SK-N-SH treated with all-trans-retinoic acid at 6 μM for 48 hours (cell line): ENCODE measurements around the gene NDUFS8.

Experiments
- ARNTL ChIP-seq: fragments of 450-650 bp; formaldehyde crosslinking; IDR thresholded peaks from 2 replicates; pipeline ENCODE4 v1.5.0; 2020; ENCODE audit warnings: low read depth, mild to moderate bottlenecking, moderate library complexity, borderline replicate concordance
- BACH2 ChIP-seq: fragments of 250-450 bp; sonication (Bioruptor Pico); IDR thresholded peaks from 2 replicates; pipeline ENCODE4 v1.9.0; 2021; ENCODE audit warnings: mild to moderate bottlenecking, borderline replicate concordance
- CSDC2 ChIP-seq: fragments of 250-450 bp; sonication (Bioruptor Pico); IDR thresholded peaks from 2 replicates; pipeline ENCODE4 v1.5.0; 2020; ENCODE audit warnings: mild to moderate bottlenecking, moderate library complexity
- GLIS3 ChIP-seq: fragments of 250-450 bp; sonication (Bioruptor Pico); IDR thresholded peaks from 2 replicates; pipeline ENCODE4 v1.5.0; 2020; ENCODE audit warnings: mild to moderate bottlenecking, moderate library complexity
- ISL1 ChIP-seq: fragments of 250-450 bp; sonication (Bioruptor Pico); IDR thresholded peaks from 2 replicates; pipeline ENCODE4 v2.1.2; 2022; ENCODE audit warnings: mild to moderate bottlenecking, moderate library complexity
- RARB ChIP-seq: fragments of 250-450 bp; sonication (Bioruptor Pico); IDR thresholded peaks from 2 replicates; pipeline ENCODE4 v1.8.0; 2021; ENCODE audit warnings: mild to moderate bottlenecking, moderate library complexity
- TOX ChIP-seq: fragments of 250-450 bp; sonication (Bioruptor Pico); IDR thresholded peaks from 2 replicates; pipeline ENCODE4 v1.8.0; 2021; ENCODE audit warnings: mild to moderate bottlenecking, moderate library complexity, borderline replicate concordance
- ZNF565 ChIP-seq: fragments of 450-650 bp; formaldehyde crosslinking; conservative IDR thresholded peaks from 2 replicates; pipeline ENCODE4 v1.5.0; 2020; ENCODE audit warnings: low read depth, mild to moderate bottlenecking, moderate library complexity
- TF ChIP-seq, protein P1 (sequence below): fragments of 250-450 bp; sonication (Bioruptor Pico); IDR thresholded peaks from 2 replicates; pipeline ENCODE4 v1.8.0; 2020; ENCODE audit warnings: mild to moderate bottlenecking, moderate library complexity, borderline replicate concordance
- TF ChIP-seq, protein P2 (sequence below): fragments of 250-450 bp; sonication (Bioruptor Pico); IDR thresholded peaks from 2 replicates; pipeline ENCODE4 v1.5.0; 2020; ENCODE audit warnings: mild to moderate bottlenecking, moderate library complexity
- TF ChIP-seq, protein P3 (sequence below): fragments of 250-450 bp; sonication (Bioruptor Pico); IDR thresholded peaks from 2 replicates; pipeline ENCODE4 v1.5.1; 2020; ENCODE audit warnings: low read depth, mild to moderate bottlenecking, moderate library complexity

GRCh38 chr11:68036141-68036716, 5.7 kb downstream of the NDUFS8 start:
- TF ChIP-seq, protein P1, sequence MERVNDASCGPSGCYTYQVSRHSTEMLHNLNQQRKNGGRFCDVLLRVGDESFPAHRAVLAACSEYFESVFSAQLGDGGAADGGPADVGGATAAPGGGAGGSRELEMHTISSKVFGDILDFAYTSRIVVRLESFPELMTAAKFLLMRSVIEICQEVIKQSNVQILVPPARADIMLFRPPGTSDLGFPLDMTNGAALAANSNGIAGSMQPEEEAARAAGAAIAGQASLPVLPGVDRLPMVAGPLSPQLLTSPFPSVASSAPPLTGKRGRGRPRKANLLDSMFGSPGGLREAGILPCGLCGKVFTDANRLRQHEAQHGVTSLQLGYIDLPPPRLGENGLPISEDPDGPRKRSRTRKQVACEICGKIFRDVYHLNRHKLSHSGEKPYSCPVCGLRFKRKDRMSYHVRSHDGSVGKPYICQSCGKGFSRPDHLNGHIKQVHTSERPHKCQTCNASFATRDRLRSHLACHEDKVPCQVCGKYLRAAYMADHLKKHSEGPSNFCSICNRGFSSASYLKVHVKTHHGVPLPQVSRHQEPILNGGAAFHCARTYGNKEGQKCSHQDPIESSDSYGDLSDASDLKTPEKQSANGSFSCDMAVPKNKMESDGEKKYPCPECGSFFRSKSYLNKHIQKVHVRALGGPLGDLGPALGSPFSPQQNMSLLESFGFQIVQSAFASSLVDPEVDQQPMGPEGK (CRISPR knock-in tag), result no peak
- TF ChIP-seq ZNF565 (CRISPR knock-in tag), result no peak
- no peak for TF ChIP-seq RARB (CRISPR knock-in tag)
- TF ChIP-seq ARNTL (CRISPR knock-in tag), result no peak
- TF ChIP-seq CSDC2 (CRISPR knock-in tag), result no peak
- TF ChIP-seq BACH2 (CRISPR knock-in tag), result no peak
- TF ChIP-seq TOX (CRISPR knock-in tag), result no peak
- TF ChIP-seq, protein P2, sequence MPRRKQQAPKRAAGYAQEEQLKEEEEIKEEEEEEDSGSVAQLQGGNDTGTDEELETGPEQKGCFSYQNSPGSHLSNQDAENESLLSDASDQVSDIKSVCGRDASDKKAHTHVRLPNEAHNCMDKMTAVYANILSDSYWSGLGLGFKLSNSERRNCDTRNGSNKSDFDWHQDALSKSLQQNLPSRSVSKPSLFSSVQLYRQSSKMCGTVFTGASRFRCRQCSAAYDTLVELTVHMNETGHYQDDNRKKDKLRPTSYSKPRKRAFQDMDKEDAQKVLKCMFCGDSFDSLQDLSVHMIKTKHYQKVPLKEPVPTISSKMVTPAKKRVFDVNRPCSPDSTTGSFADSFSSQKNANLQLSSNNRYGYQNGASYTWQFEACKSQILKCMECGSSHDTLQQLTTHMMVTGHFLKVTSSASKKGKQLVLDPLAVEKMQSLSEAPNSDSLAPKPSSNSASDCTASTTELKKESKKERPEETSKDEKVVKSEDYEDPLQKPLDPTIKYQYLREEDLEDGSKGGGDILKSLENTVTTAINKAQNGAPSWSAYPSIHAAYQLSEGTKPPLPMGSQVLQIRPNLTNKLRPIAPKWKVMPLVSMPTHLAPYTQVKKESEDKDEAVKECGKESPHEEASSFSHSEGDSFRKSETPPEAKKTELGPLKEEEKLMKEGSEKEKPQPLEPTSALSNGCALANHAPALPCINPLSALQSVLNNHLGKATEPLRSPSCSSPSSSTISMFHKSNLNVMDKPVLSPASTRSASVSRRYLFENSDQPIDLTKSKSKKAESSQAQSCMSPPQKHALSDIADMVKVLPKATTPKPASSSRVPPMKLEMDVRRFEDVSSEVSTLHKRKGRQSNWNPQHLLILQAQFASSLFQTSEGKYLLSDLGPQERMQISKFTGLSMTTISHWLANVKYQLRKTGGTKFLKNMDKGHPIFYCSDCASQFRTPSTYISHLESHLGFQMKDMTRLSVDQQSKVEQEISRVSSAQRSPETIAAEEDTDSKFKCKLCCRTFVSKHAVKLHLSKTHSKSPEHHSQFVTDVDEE (CRISPR knock-in tag), result no peak
- no peak for TF ChIP-seq ISL1 (CRISPR knock-in tag)
- TF ChIP-seq GLIS3 (CRISPR knock-in tag), result no peak
- TF ChIP-seq, protein P3, sequence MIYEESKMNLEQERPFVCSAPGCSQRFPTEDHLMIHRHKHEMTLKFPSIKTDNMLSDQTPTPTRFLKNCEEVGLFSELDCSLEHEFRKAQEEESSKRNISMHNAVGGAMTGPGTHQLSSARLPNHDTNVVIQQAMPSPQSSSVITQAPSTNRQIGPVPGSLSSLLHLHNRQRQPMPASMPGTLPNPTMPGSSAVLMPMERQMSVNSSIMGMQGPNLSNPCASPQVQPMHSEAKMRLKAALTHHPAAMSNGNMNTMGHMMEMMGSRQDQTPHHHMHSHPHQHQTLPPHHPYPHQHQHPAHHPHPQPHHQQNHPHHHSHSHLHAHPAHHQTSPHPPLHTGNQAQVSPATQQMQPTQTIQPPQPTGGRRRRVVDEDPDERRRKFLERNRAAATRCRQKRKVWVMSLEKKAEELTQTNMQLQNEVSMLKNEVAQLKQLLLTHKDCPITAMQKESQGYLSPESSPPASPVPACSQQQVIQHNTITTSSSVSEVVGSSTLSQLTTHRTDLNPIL (CRISPR knock-in tag), result no peak
